Suprapubic skin (tissue), 4 donors: ENCODE measurements around the gene GOLGA6L2. TPM values are rescaled to one million over a fixed set of nuclear protein-coding genes. Genes with fewer than 3 reads are reported as not detected.
"Not testable (repeated sequence)": the region's sequence is repeated elsewhere in the genome, so short reads cannot be mapped to it uniquely, and the experiment has no call there.

Experiments used
- DNase-seq, 2 donors: peaks; one replicate each; pipeline ENCODE4 v3.0.0-alpha.2; 2019; ENCODE audit warnings: low spot score in 2 of 2
- H3K27ac ChIP-seq: fragments of 200-600 bp; sonication (generic); one replicate; pipeline ENCODE4 v1.5.1; 2019
- H3K27me3 ChIP-seq: fragments of 200-600 bp; sonication (generic); one replicate; pipeline ENCODE4 v1.5.1; 2019
- H3K36me3 ChIP-seq: fragments of 200-600 bp; sonication (generic); one replicate; pipeline ENCODE4 v1.5.1; 2019
- H3K4me1 ChIP-seq: fragments of 200-600 bp; sonication (generic); one replicate; pipeline ENCODE4 v1.5.1; 2019
- H3K4me3 ChIP-seq: fragments of 200-600 bp; sonication (generic); one replicate; pipeline ENCODE4 v1.5.1; 2019; ENCODE audit warnings: mild to moderate bottlenecking
- H3K9me3 ChIP-seq: fragments of 200-600 bp; sonication (generic); one replicate; pipeline ENCODE4 v1.5.1; 2019
- EP300 ChIP-seq: sonication (generic); formaldehyde crosslinking; IDR thresholded peaks from one replicate; pipeline ENCODE4 v1.6.1; 2017; ENCODE audit warnings: antibody characterized with exemption
- POLR2A ChIP-seq, 2 donors: fragments of 450-650 bp; IDR thresholded peaks; one replicate each; pipeline ENCODE4 v1.6.1; 2017; ENCODE audit warnings: antibody characterized with exemption in 2 of 2, mild to moderate bottlenecking in 2 of 2, moderate library complexity in 2 of 2
- POLR2AphosphoS5 ChIP-seq, 3 donors: sonication (generic); formaldehyde crosslinking; IDR thresholded peaks; one replicate each; pipeline ENCODE4 v1.6.1; 2017; ENCODE audit warnings: antibody characterized with exemption in 3 of 3
- WGBS: methylation state at CpG from one replicate; pipeline ENCODE4 v1.1.5; 2018; 5-methylcytosine and 5-hydroxymethylcytosine counted together
- total RNA-seq, 4 donors: library from RNA; depleted of rRNA; stranded (reverse); fragments of >200 nt; gene quantifications; one replicate each; pipeline ENCODE4 v1.1.0, GENCODE V29; 2016
- TF ChIP-seq, protein P1 (sequence below), 2 donors: fragments of 200-600 bp in 1 of 2; fragments of 450-650 bp in 1 of 2; sonication (generic) in 1 of 2; IDR thresholded peaks; one replicate each; pipeline ENCODE4 v1.5.1; 2016 to 2019; ENCODE audit warnings: antibody characterized with exemption in 2 of 2, mild to moderate bottlenecking in 1 of 2, moderate library complexity in 1 of 2

The GOLGA6L2 gene
- total RNA-seq, 4 donors from 2014 or later, result not detected

DNA sequence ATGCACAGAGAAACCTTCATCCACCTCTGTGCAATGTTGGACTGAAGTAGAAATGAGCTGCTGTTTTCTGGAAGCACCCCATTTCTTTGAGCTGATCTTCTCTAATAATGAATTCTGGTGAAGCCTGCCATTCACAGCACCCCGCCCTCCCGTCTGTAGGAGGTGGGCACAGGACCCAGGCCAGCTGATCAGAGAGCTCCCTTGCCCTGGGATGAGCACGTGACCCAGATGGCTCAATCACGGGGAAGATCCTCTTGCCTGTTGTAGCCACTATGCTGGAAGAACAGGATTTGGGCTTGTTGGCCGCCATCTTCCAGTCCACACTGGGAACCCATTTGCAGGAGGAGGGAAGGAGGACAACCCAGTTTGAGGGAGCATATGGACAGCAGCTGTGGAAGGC lies 44.5 kb downstream of the GOLGA6L2 start:
- Histone ChIP-seq H3K27me3 (no peaks in the 10 kb centered on the region), H3K4me1 (no peaks in the 10 kb centered on the region), H3K36me3 (no peaks in the 10 kb centered on the region), H3K9me3 (peaks cover 2% of the 10 kb centered on the region), H3K27ac (no peak overlapping the region), H3K4me3 (no peak overlapping the region)
- TF ChIP-seq EP300, result no peak
- TF ChIP-seq, protein P1, sequence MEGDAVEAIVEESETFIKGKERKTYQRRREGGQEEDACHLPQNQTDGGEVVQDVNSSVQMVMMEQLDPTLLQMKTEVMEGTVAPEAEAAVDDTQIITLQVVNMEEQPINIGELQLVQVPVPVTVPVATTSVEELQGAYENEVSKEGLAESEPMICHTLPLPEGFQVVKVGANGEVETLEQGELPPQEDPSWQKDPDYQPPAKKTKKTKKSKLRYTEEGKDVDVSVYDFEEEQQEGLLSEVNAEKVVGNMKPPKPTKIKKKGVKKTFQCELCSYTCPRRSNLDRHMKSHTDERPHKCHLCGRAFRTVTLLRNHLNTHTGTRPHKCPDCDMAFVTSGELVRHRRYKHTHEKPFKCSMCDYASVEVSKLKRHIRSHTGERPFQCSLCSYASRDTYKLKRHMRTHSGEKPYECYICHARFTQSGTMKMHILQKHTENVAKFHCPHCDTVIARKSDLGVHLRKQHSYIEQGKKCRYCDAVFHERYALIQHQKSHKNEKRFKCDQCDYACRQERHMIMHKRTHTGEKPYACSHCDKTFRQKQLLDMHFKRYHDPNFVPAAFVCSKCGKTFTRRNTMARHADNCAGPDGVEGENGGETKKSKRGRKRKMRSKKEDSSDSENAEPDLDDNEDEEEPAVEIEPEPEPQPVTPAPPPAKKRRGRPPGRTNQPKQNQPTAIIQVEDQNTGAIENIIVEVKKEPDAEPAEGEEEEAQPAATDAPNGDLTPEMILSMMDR (IDR thresholded peaks at IDR 0.05), result no peak
- no peak for TF ChIP-seq POLR2A (IDR thresholded peaks at IDR 0.05)
- TF ChIP-seq POLR2AphosphoS5 (IDR thresholded peaks at IDR 0.05), result no peak
- no peak for DNase-seq
- 48% methylated on average over 3 of the region's 5 CpGs for WGBS

DNA sequence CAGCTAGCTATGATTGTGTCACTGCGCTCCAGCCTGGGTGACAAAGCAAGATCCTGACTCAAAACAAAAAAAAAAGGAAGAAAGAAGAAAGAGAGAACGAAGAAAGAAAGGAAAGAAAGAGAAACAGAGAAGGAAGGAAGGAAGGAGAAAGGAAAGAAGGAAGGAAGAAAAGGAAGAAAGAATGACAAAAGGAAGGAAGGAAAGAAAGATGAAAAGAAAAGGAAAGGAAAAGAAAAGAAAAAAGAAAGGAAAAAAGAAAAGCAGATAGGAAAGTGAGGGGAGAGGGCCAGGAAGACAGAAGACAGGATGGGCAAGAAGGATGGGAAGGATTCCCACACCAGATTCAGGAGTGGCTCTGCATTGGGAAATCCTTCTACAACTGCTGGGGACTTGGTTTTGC lies 44.9 kb downstream of the GOLGA6L2 start:
- H3K27me3 ChIP-seq, result no peaks in the 10 kb centered on the region
- DNase-seq, result no peak
- TF ChIP-seq, protein P1 (IDR thresholded peaks at IDR 0.05), result no peak
- no peaks in the 10 kb centered on the region for H3K4me1 ChIP-seq
- H3K27ac ChIP-seq, result no peak overlapping the region
- no peak overlapping the region for H3K4me3 ChIP-seq
- no peaks in the 10 kb centered on the region for H3K36me3 ChIP-seq
- H3K9me3 ChIP-seq, result peaks cover 2% of the 10 kb centered on the region
- WGBS, result 73% methylated on average over 2 of the region's 2 CpGs

DNA sequence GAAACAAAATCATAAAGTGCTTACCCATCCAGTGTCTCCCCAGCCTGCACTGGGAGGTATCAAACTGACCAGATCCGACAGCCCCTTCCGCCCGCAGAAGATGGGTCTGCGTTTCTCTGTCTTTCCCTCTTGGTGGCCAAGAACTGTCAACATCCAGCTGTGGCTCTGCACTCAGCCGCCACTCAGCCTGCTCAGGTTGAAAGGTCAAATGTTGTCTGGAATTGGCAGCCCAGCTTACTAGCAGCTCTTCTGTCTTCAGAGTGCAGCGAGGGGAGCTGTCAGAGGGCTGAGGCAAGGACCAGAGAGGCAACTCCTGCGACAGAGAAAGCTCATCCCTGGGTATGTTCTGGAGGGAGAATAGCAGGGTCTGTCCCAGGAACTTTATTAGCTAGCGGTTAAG lies 45.4 kb downstream of the GOLGA6L2 start:
- no peaks in the 10 kb centered on the region for H3K4me1 ChIP-seq
- WGBS, result 74% methylated on average over 8 of the region's 8 CpGs
- H3K27ac ChIP-seq, result no peak overlapping the region
- H3K4me3 ChIP-seq, result no peak overlapping the region
- no peaks in the 10 kb centered on the region for H3K27me3 ChIP-seq
- no peak for DNase-seq
- H3K9me3 ChIP-seq, result no peaks in the 10 kb centered on the region
- H3K36me3 ChIP-seq, result no peaks in the 10 kb centered on the region
- TF ChIP-seq POLR2A (IDR thresholded peaks at IDR 0.05) (no peak), EP300 (no peak), POLR2AphosphoS5 (IDR thresholded peaks at IDR 0.05) (no peak)
- TF ChIP-seq, protein P1 (IDR thresholded peaks at IDR 0.05), result no peak

DNA sequence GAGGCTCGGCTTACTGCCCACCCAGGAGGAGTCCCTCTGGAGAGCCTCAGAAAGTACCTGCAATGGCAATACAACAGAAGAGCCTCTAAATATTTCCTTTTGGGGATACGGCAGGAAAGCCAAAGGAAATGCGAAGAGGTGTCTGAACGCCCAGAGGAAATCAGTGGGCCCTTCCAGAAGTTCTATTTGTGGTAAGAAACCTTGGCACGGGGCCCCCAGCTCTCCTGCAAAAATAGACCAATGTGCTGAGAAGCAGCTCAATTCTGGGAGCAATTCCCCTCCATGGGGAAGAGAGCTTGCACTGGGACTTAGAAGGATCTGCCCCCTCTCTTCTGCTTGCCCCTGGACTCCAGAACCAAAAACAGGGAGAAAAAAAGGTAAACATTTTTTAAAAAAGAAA lies 47.8 kb downstream of the GOLGA6L2 start:
- H3K27me3 ChIP-seq, DNase-seq, H3K9me3 ChIP-seq, H3K4me1 ChIP-seq, H3K36me3 ChIP-seq, H3K27ac ChIP-seq, H3K4me3 ChIP-seq: not testable (repeated sequence)
- 61% methylated on average over 4 of the region's 5 CpGs for WGBS

DNA sequence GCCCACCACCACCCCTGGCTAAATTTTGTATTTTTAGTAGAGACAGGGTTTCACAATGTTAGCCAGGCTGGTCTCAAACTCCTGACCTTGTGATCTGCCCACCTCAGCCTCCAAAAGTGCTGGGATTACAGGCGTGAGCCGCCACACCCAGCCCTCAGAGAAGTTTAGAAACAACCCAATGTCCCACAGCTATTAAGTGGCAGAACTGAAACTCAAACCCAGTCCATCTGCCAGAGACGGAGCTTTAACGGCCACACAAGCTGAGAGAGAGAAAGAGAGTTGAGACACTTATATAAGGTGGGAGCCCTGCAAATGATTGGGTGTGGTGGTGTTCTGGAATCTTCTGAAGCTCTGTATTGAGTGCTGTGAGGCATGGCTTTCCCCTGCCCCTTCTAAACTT lies 48.7 kb downstream of the GOLGA6L2 start:
- H3K4me1 ChIP-seq, H3K9me3 ChIP-seq, H3K4me3 ChIP-seq, H3K27ac ChIP-seq, DNase-seq, H3K36me3 ChIP-seq, H3K27me3 ChIP-seq: not testable (repeated sequence)
- WGBS, result 96% methylated on average over 4 of the region's 4 CpGs

DNA sequence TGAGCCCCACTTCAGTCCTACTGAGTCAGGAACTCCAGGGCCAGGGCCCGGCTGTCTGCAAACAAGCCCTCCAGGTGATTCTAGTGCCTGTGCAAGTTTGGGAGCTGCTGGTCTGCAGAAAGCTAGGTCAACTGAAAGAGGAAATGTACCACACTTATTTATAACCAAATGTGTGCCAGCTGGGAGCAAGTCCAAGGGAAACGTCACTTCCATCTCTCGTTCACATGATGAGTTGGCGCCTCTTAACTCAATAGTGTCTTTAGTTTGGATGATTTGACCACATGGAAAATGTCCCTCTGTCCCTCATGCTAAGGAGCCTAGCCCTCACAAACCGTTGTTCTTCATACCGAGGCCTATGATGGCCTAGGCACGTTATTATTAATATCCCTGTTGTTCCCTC lies 49.3 kb downstream of the GOLGA6L2 start:
- no peak for DNase-seq
- H3K9me3 ChIP-seq, result no peaks in the 10 kb centered on the region
- 75% methylated on average over 7 of the region's 7 CpGs for WGBS

More for the DNA sequence above, 49.3 kb downstream of the GOLGA6L2 start:
- Histone ChIP-seq H3K4me3 (no peak overlapping the region), H3K27me3 (no peaks in the 10 kb centered on the region), H3K27ac (no peak overlapping the region), H3K36me3 (no peaks in the 10 kb centered on the region), H3K4me1 (no peaks in the 10 kb centered on the region)
- TF ChIP-seq EP300 (no peak), POLR2A (IDR thresholded peaks at IDR 0.05) (no peak), POLR2AphosphoS5 (IDR thresholded peaks at IDR 0.05) (no peak)
- TF ChIP-seq, protein P1 (IDR thresholded peaks at IDR 0.05), result no peak
